ENCODE measurements around the gene NIPA2.

NIPA2 gene

DNA sequence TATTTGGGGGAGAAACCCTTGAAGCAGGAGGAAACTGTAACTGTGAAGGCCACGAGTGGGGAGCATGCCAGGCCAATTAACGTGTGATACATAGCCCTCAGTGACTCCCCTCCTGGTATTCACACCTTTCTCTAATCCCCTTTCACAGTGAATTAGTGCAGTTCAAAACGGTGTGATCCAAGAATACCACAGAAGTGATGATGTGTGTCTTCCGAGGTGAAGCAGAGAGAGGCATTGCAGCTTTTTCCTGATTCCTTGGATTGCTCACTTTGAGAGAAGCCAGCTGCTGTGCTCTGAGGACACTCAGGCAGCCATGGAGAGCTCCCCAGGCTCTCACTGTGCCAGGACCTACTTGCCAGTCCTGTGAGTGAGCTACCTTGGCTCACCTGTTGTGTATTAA is 17.3 kb downstream of the NIPA2 start:
- Histone ChIP-seq H2AFZ (ENCODE audit: low read length) (no peak overlapping the region), H3K4me1 (ENCODE audit: low read length) (no peaks in the 10 kb centered on the region), H4K20me1 (ENCODE audit: insufficient read depth, low read length) (no peaks in the 10 kb centered on the region), H3F3A (ENCODE audit: insufficient read depth, low read length) (no peaks in the 10 kb centered on the region), H3K36me3 (replicated peaks; ENCODE audit: insufficient read depth, low read length) (peaks cover 12% of the 10 kb centered on the region), H3K4me3 (ENCODE audit: low read length) (no peak overlapping the region), H3K9ac (ENCODE audit: low read length) (no peak overlapping the region), H3K9me3 (replicated peaks; ENCODE audit: insufficient read depth, low read length) (no peaks in the 10 kb centered on the region), H3K9me2 (replicated peaks; ENCODE audit: insufficient read depth, low read length) (no peaks in the 10 kb centered on the region), H3K27ac (ENCODE audit: low read length) (no peak overlapping the region), H3K79me2 (ENCODE audit: low read length) (peaks cover 34% of the 10 kb centered on the region), H3K4me2 (ENCODE audit: low read depth, low read length) (no peak overlapping the region), H3K27me3 (replicated peaks; ENCODE audit: insufficient read depth, low read length) (no peaks in the 10 kb centered on the region)
- no peak for DNase-seq
- TF ChIP-seq EZH2 (optimal IDR thresholded peaks at IDR 0.05; ENCODE audit: low read depth, low read length): no peak
- TF ChIP-seq, protein P1, sequence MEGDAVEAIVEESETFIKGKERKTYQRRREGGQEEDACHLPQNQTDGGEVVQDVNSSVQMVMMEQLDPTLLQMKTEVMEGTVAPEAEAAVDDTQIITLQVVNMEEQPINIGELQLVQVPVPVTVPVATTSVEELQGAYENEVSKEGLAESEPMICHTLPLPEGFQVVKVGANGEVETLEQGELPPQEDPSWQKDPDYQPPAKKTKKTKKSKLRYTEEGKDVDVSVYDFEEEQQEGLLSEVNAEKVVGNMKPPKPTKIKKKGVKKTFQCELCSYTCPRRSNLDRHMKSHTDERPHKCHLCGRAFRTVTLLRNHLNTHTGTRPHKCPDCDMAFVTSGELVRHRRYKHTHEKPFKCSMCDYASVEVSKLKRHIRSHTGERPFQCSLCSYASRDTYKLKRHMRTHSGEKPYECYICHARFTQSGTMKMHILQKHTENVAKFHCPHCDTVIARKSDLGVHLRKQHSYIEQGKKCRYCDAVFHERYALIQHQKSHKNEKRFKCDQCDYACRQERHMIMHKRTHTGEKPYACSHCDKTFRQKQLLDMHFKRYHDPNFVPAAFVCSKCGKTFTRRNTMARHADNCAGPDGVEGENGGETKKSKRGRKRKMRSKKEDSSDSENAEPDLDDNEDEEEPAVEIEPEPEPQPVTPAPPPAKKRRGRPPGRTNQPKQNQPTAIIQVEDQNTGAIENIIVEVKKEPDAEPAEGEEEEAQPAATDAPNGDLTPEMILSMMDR (IDR thresholded peaks at IDR 0.05; ENCODE audit: low read length): no peak

DNA sequence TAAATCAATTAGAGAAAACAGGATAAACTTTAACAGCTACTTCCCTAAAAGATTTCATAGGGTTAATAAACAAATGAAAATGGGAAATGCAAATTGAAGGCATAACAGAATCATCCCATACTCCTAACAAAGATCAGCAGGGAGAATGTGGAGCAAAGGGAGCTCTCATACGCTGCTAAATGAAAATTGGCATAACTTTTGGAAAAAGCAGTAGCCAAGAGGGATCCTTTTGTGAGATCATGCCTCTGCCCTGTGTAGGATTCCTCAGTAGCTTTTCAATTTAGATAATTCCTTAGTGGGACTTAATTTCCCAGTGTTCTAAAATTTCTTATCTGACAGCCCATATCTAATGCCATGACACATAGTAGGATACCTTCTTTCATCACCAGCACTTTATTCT is 18.2 kb downstream of the NIPA2 start:
- H3K4me1 ChIP-seq (ENCODE audit: low read length): no peaks in the 10 kb centered on the region
- no peaks in the 10 kb centered on the region for H3K9me2 ChIP-seq (replicated peaks; ENCODE audit: insufficient read depth, low read length)
- no peaks in the 10 kb centered on the region for H4K20me1 ChIP-seq (ENCODE audit: insufficient read depth, low read length)
- no peak overlapping the region for H3K4me3 ChIP-seq (ENCODE audit: low read length)
- no peaks in the 10 kb centered on the region for H3F3A ChIP-seq (ENCODE audit: insufficient read depth, low read length)
- no peak overlapping the region for H3K27ac ChIP-seq (ENCODE audit: low read length)
- H2AFZ ChIP-seq (ENCODE audit: low read length): no peak overlapping the region
- H3K9ac ChIP-seq (ENCODE audit: low read length): no peak overlapping the region
- TF ChIP-seq, protein P1 (IDR thresholded peaks at IDR 0.05; ENCODE audit: low read length): no peak
- H3K4me2 ChIP-seq (ENCODE audit: low read depth, low read length): no peak overlapping the region
- no peaks in the 10 kb centered on the region for H3K9me3 ChIP-seq (replicated peaks; ENCODE audit: insufficient read depth, low read length)
- H3K27me3 ChIP-seq (replicated peaks; ENCODE audit: insufficient read depth, low read length): no peaks in the 10 kb centered on the region
- DNase-seq: no peak
- H3K79me2 ChIP-seq (ENCODE audit: low read length): peaks cover 33% of the 10 kb centered on the region
- H3K36me3 ChIP-seq (replicated peaks; ENCODE audit: insufficient read depth, low read length): peaks cover 12% of the 10 kb centered on the region

DNA sequence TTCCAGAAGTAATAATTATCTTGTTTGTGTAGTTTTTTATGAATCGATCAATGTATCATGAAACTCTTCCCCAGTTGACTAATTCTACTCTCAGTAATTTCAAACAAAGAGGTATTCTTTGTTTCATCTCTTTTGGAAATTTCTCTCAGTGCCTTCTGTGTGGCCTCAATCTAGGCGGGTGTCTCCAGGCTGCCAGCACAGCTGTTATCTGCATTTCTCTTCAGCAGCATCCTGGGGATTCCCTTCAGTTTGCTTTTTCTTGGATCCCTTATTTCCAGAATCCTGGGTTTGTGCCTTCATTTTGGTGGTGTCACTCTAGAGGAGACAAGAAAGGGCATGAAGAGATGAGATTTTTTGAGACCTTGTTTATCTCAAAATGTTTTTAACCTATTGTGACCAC is 22.7 kb downstream of the NIPA2 start:
- Histone ChIP-seq H3K27me3 (replicated peaks; ENCODE audit: insufficient read depth, low read length) (no peaks in the 10 kb centered on the region), H3K9me2 (replicated peaks; ENCODE audit: insufficient read depth, low read length) (no peaks in the 10 kb centered on the region), H4K20me1 (ENCODE audit: insufficient read depth, low read length) (no peaks in the 10 kb centered on the region), H3K4me3 (ENCODE audit: low read length) (no peak overlapping the region), H3K9me3 (replicated peaks; ENCODE audit: insufficient read depth, low read length) (no peaks in the 10 kb centered on the region), H2AFZ (ENCODE audit: low read length) (no peak overlapping the region), H3K4me2 (ENCODE audit: low read depth, low read length) (no peak overlapping the region), H3K36me3 (replicated peaks; ENCODE audit: insufficient read depth, low read length) (0 out of 2 replicates have a peak, but pooled peaks cover 12% of the 10 kb centered on the region), H3K79me2 (ENCODE audit: low read length) (peaks cover 43% of the 10 kb centered on the region), H3K4me1 (ENCODE audit: low read length) (no peaks in the 10 kb centered on the region), H3F3A (ENCODE audit: insufficient read depth, low read length) (no peaks in the 10 kb centered on the region), H3K9ac (ENCODE audit: low read length) (no peak overlapping the region), H3K27ac (ENCODE audit: low read length) (no peak overlapping the region)
- TF ChIP-seq, protein P1 (IDR thresholded peaks at IDR 0.05; ENCODE audit: low read length): no peak
- TF ChIP-seq EZH2 (optimal IDR thresholded peaks at IDR 0.05; ENCODE audit: low read depth, low read length): no peak
- no peak for TF ChIP-seq EZH2phosphoT487 (IDR thresholded peaks at IDR 0.05; ENCODE audit: low read length)
- DNase-seq: no peak
